Mammary epithelial cell (primary cell): ENCODE measurements around the gene FAM53A.

Experiments used
- EZH2 ChIP-seq: IDR thresholded peaks from 2 replicates; pipeline ENCODE4 v1.6.1; 2012; ENCODE audit warnings: low read length, inconsistent platforms, borderline replicate concordance
- TF ChIP-seq, protein P1 (sequence below), 2 donors: IDR thresholded peaks in 1 of 2; conservative IDR thresholded peaks in 1 of 2; 2 replicates each; pipeline ENCODE4 v1.5.1; 2011 to 2012; ENCODE audit warnings: inconsistent platforms in 2 of 2, low read length in 2 of 2, mild to moderate bottlenecking in 2 of 2, control low read depth in 1 of 2, low read depth in 1 of 2; ENCODE audit not compliant: insufficient read depth in 1 of 2; ENCODE audit errors: extremely low read depth in 1 of 2

DNA sequence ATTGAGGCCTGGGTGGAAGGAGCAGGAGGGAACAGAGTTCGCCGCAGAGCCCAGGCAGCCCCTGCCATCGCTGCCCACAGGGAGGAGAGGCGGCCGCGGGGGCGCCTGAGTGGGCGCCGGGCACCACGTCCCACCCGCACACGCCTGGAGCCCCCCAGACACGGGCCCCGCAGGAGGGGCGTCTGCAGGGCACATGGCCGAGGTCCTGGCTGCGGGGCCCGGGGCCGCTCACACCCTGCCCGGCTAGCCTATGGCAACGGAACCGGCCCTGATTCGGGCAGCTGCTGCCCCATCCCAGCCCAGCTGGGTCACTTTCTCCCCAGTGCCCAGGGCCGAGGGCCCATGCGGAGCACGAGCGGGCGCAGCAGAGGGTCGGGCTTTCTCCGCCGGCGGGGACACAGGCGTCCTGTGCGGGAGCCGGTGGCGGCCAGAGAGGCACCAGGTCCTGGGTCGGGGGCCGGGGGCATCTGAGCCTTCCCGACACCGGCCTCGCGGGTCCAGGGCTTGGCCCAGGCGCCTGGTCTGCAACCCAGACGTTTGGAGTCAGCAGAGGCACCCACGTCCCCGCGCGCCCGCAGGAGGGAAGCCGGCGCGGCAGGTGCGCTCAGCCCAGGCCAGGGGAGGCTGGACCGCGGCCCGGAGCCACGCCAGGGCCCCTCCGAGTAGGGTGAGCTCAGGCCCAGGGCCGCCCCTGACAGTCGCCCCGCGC is 91.2 kb downstream of the FAM53A start:
- TF ChIP-seq, protein P1, sequence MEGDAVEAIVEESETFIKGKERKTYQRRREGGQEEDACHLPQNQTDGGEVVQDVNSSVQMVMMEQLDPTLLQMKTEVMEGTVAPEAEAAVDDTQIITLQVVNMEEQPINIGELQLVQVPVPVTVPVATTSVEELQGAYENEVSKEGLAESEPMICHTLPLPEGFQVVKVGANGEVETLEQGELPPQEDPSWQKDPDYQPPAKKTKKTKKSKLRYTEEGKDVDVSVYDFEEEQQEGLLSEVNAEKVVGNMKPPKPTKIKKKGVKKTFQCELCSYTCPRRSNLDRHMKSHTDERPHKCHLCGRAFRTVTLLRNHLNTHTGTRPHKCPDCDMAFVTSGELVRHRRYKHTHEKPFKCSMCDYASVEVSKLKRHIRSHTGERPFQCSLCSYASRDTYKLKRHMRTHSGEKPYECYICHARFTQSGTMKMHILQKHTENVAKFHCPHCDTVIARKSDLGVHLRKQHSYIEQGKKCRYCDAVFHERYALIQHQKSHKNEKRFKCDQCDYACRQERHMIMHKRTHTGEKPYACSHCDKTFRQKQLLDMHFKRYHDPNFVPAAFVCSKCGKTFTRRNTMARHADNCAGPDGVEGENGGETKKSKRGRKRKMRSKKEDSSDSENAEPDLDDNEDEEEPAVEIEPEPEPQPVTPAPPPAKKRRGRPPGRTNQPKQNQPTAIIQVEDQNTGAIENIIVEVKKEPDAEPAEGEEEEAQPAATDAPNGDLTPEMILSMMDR (conservative IDR thresholded peaks at IDR 0.05 in 1 of 2, IDR thresholded peaks at IDR 0.05 in 1 of 2; ENCODE audit: extremely low read depth in 1 of 2, insufficient read depth in 1 of 2, low read depth in 1 of 2, low read length in 2 of 2), result no peak
- no peak for TF ChIP-seq EZH2
